ENCODE results near the gene TEX2. TPM values are rescaled to one million over a fixed set of nuclear protein-coding genes. Genes with fewer than 3 reads are reported as not detected.
A peak's percentile ranks its signal among the peaks of the same experiment; 100 is the strongest.

TEX2 gene
- total and polyA plus RNA-seq, 4 experiments from 2014 or later = 7.9 to 13.1 (median 10.7) TPM

GRCh38 chr17:64270885-64271284 lies 7.8 kb upstream of the TEX2 start:
- CTCF ChIA-PET (ENCODE audit: partially characterized antibody) = interaction anchor here (1.0 to 1.1 kb wide), 2 partner anchors 138 to 382 kb away, joined by 3 to 4 read pairs; no protein-coding TSS in a partner anchor
- peak overlapping the region; percentile 31 to 80 (median 66) for H3K27ac Mint-ChIP-seq
- H3K36me3 ChIP-seq (ENCODE audit: insufficient read depth, low read length) = no peaks in the 10 kb centered on the region
- H3K27ac ChIP-seq (ENCODE audit: low read depth, low read length) = no peak overlapping the region
- POLR2A ChIA-PET (ENCODE audit: partially characterized antibody) = interaction anchor here (1.0 to 1.9 kb wide), 3 partner anchors 8 to 125 kb away, joined by 3 to 7 read pairs (median 5); partner anchors contain the start of gene TEX2
- no peak overlapping the region for H3K4me3 ChIP-seq (ENCODE audit: low read length in 2 of 2)
- peaks cover 7 to 17% (median 12%) of the 10 kb centered on the region in 4 donors for H3K4me1 Mint-ChIP-seq
- H3K4me1 ChIP-seq (ENCODE audit: insufficient read depth, low read length) = peaks cover 11% of the 10 kb centered on the region
- H3K27me3 Mint-ChIP-seq = peaks cover 2 to 5% of the 10 kb centered on the region in 2 donors
- peaks cover 0 to 7% (median 4%) of the 10 kb centered on the region in 8 donors for H3K9me3 Mint-ChIP-seq
- peak overlapping the region in 5 of 8 donors; percentile 42 to 63 (median 57) for H3K4me3 Mint-ChIP-seq
- H3K27me3 ChIP-seq (ENCODE audit: insufficient read depth, low read length) = no peaks in the 10 kb centered on the region
- H3K36me3 Mint-ChIP-seq = peaks cover 0 to 7% of the 10 kb centered on the region in 2 donors
- intact Hi-C loops (cut with micrococcal nuclease) = no loop called here
- DNase-seq = no peak
- no peaks in the 10 kb centered on the region for H3K9me3 ChIP-seq (ENCODE audit: control insufficient read depth in 1 of 2, low read length in 2 of 2)

- H3K4me1 Mint-ChIP-seq = peaks cover 7 to 17% (median 12%) of the 10 kb centered on the region in 4 donors
- no peak for DNase-seq
- no peaks in the 10 kb centered on the region for H3K9me3 ChIP-seq (ENCODE audit: control insufficient read depth in 1 of 2, low read length in 2 of 2)
- peaks cover 0 to 7% (median 4%) of the 10 kb centered on the region in 8 donors for H3K9me3 Mint-ChIP-seq
- no peak overlapping the region for H3K4me3 ChIP-seq (ENCODE audit: low read length in 2 of 2)
- intact Hi-C loops (cut with micrococcal nuclease) = loop anchor here (10.0 kb wide), 1 partner anchor 395 kb away; the partner anchor contains the start of gene SMURF2
- CTCF ChIA-PET (ENCODE audit: partially characterized antibody) = interaction anchor here (1.0 kb wide), 1 partner anchor 137 kb away, joined by 4 read pairs; no protein-coding TSS in a partner anchor
- H3K27ac Mint-ChIP-seq = peak overlapping the region; percentile 17 to 80 (median 63)
- no peak overlapping the region for H3K27ac ChIP-seq (ENCODE audit: low read depth, low read length)
- peak overlapping the region in 4 of 8 donors; percentile 42 to 63 (median 52) for H3K4me3 Mint-ChIP-seq
- peaks cover 0 to 7% of the 10 kb centered on the region in 2 donors for H3K36me3 Mint-ChIP-seq
- POLR2A ChIA-PET (ENCODE audit: partially characterized antibody) = interaction anchor here (1.8 kb wide), 1 partner anchor 124 kb away, joined by 7 read pairs; no protein-coding TSS in a partner anchor
- peaks cover 11% of the 10 kb centered on the region for H3K4me1 ChIP-seq (ENCODE audit: insufficient read depth, low read length)
- H3K27me3 Mint-ChIP-seq = peaks cover 2 to 5% of the 10 kb centered on the region in 2 donors
- no peaks in the 10 kb centered on the region for H3K27me3 ChIP-seq (ENCODE audit: insufficient read depth, low read length)
- H3K36me3 ChIP-seq (ENCODE audit: insufficient read depth, low read length) = no peaks in the 10 kb centered on the region
Observed at GRCh38 chr17:64269687-64270649, 6.9 kb upstream of the TEX2 start.

GRCh38 chr17:64264891-64265290 lies 1.8 kb upstream of the TEX2 start:
- Histone ChIP-seq H3K36me3 (ENCODE audit: insufficient read depth, low read length) (no peaks in the 10 kb centered on the region), H3K4me1 (ENCODE audit: insufficient read depth, low read length) (peaks cover 30% of the 10 kb centered on the region), H3K27ac (ENCODE audit: low read depth, low read length) (no peak overlapping the region), H3K4me3 (ENCODE audit: low read length in 2 of 2) (no peak overlapping the region), H3K27me3 (ENCODE audit: insufficient read depth, low read length) (no peaks in the 10 kb centered on the region), H3K9me3 (ENCODE audit: control insufficient read depth in 1 of 2, low read length in 2 of 2) (no peaks in the 10 kb centered on the region)
- Mint-ChIP-seq H3K27me3 (peaks cover 2 to 9% of the 10 kb centered on the region in 2 donors), H3K27ac (peak overlapping the region in 1 of 7 donors; percentile 68), H3K4me1 (peaks cover 20 to 46% (median 33%) of the 10 kb centered on the region in 4 donors), H3K36me3 (peaks cover 0 to 4% of the 10 kb centered on the region in 2 donors), H3K4me3 (peak overlapping the region in 3 of 8 donors; percentile 17 to 90 (median 49)), H3K9me3 (no peaks in the 10 kb centered on the region)
- ChIA-PET POLR2A (ENCODE audit: partially characterized antibody) (interaction anchor here (0.6 to 3.0 kb wide), 3 partner anchors 145 to 245 kb away, joined by 3 to 11 read pairs (median 3); partner anchors contain the start of gene CEP95), CTCF (ENCODE audit: partially characterized antibody) (no interaction called here)
- DNase-seq = no peak
- intact Hi-C loops (cut with micrococcal nuclease) = loop anchor here (5.0 to 10.0 kb wide), 2 partner anchors 133 to 400 kb away; partner anchors contain the start of genes ERN1 and SMURF2

- intact Hi-C loops (cut with micrococcal nuclease) = loop anchor here (2.0 to 10.0 kb wide), 3 partner anchors 130 to 402 kb away; partner anchors contain the start of genes ERN1, ICAM2 and SMURF2
- H3K27ac ChIP-seq (ENCODE audit: low read depth, low read length) = peak overlapping the region; percentile 74
- H3K4me1 ChIP-seq (ENCODE audit: insufficient read depth, low read length) = peaks cover 33% of the 10 kb centered on the region
- no peaks in the 10 kb centered on the region for H3K9me3 ChIP-seq (ENCODE audit: control insufficient read depth in 1 of 2, low read length in 2 of 2)
- ChIA-PET POLR2A (ENCODE audit: partially characterized antibody) (interaction anchor here (0.8 to 3.3 kb wide), 8 partner anchors 9 to 245 kb away, joined by 3 to 48 read pairs (median 8); partner anchors contain the start of genes CEP95, DDX5, ERN1 and ICAM2), CTCF (ENCODE audit: partially characterized antibody) (no interaction called here)
- H3K27me3 ChIP-seq (ENCODE audit: insufficient read depth, low read length) = no peaks in the 10 kb centered on the region
- peaks cover 0 to 8% of the 10 kb centered on the region in 2 donors for H3K27me3 Mint-ChIP-seq
- peaks cover 0 to 4% of the 10 kb centered on the region in 2 donors for H3K36me3 Mint-ChIP-seq
- no peaks in the 10 kb centered on the region for H3K9me3 Mint-ChIP-seq
- peak; percentile 70 to 86 (median 73) for DNase-seq
- H3K4me3 ChIP-seq (ENCODE audit: low read length in 2 of 2) = peak overlapping the region; percentile 48 to 76
- H3K4me3 Mint-ChIP-seq = peak overlapping the region; percentile 91 to 98 (median 94)
- H3K4me1 Mint-ChIP-seq = peaks cover 21 to 47% (median 34%) of the 10 kb centered on the region in 4 donors
- H3K36me3 ChIP-seq (ENCODE audit: insufficient read depth, low read length) = no peaks in the 10 kb centered on the region
- H3K27ac Mint-ChIP-seq = peak overlapping the region; percentile 92 to 98 (median 96)
Observed at GRCh38 chr17:64262198-64262999, 661 bp downstream of the TEX2 start.

GRCh38 chr17:64261417-64262145 lies 1.5 kb downstream of the TEX2 start:
- POLR2A ChIA-PET (ENCODE audit: partially characterized antibody) = interaction anchor here (1.1 to 3.3 kb wide), 4 partner anchors 113 to 244 kb away, joined by 3 to 48 read pairs (median 4); partner anchors contain the start of genes DDX5 and ICAM2
- peaks cover 0 to 4% of the 10 kb centered on the region in 2 donors for H3K36me3 Mint-ChIP-seq
- H3K9me3 ChIP-seq (ENCODE audit: control insufficient read depth in 1 of 2, low read length in 2 of 2) = no peaks in the 10 kb centered on the region
- H3K27me3 ChIP-seq (ENCODE audit: insufficient read depth, low read length) = no peaks in the 10 kb centered on the region
- no peaks in the 10 kb centered on the region for H3K9me3 Mint-ChIP-seq
- CTCF ChIA-PET (ENCODE audit: partially characterized antibody) = no interaction called here
- no peaks in the 10 kb centered on the region for H3K36me3 ChIP-seq (ENCODE audit: insufficient read depth, low read length)
- intact Hi-C loops (cut with micrococcal nuclease) = loop anchor here (2.0 to 10.0 kb wide), 3 partner anchors 129 to 403 kb away; partner anchors contain the start of genes ERN1, ICAM2 and SMURF2
- peaks cover 33% of the 10 kb centered on the region for H3K4me1 ChIP-seq (ENCODE audit: insufficient read depth, low read length)
- peak overlapping the region; percentile 92 to 98 (median 96) for H3K27ac Mint-ChIP-seq
- H3K4me3 ChIP-seq (ENCODE audit: low read length in 2 of 2) = peak overlapping the region; percentile 48 to 76
- peak overlapping the region; percentile 74 for H3K27ac ChIP-seq (ENCODE audit: low read depth, low read length)
- H3K4me1 Mint-ChIP-seq = peaks cover 21 to 51% (median 34%) of the 10 kb centered on the region in 4 donors
- no peak for DNase-seq
- peaks cover 0 to 4% of the 10 kb centered on the region in 2 donors for H3K27me3 Mint-ChIP-seq
- H3K4me3 Mint-ChIP-seq = peak overlapping the region; percentile 91 to 98 (median 94)

GRCh38 chr17:64260886-64261285 lies 2.2 kb downstream of the TEX2 start:
- Histone ChIP-seq H3K36me3 (ENCODE audit: insufficient read depth, low read length) (no peaks in the 10 kb centered on the region), H3K4me1 (ENCODE audit: insufficient read depth, low read length) (peaks cover 33% of the 10 kb centered on the region), H3K9me3 (ENCODE audit: control insufficient read depth in 1 of 2, low read length in 2 of 2) (no peaks in the 10 kb centered on the region), H3K27me3 (ENCODE audit: insufficient read depth, low read length) (no peaks in the 10 kb centered on the region), H3K4me3 (ENCODE audit: low read length in 2 of 2) (no peak overlapping the region), H3K27ac (ENCODE audit: low read depth, low read length) (no peak overlapping the region)
- Mint-ChIP-seq H3K36me3 (peaks cover 0 to 4% of the 10 kb centered on the region in 2 donors), H3K9me3 (no peaks in the 10 kb centered on the region), H3K4me3 (peak overlapping the region in 4 of 8 donors; percentile 21 to 63 (median 26)), H3K4me1 (peaks cover 21 to 51% (median 35%) of the 10 kb centered on the region in 4 donors), H3K27ac (peak overlapping the region in 4 of 7 donors; percentile 20 to 92 (median 78)), H3K27me3 (peaks cover 0 to 4% of the 10 kb centered on the region in 2 donors)
- ChIA-PET POLR2A (ENCODE audit: partially characterized antibody) (no interaction called here), CTCF (ENCODE audit: partially characterized antibody) (no interaction called here)
- no peak for DNase-seq
- intact Hi-C loops (cut with micrococcal nuclease) = loop anchor here (5.0 to 10.0 kb wide), 2 partner anchors 129 to 404 kb away; partner anchors contain the start of genes ERN1 and SMURF2
